Tibial artery (tissue), 4 donors: Measurements from ENCODE around the gene SIGLEC15.
"Not testable (repeated sequence)": the region's sequence is repeated elsewhere in the genome, so short reads cannot be mapped to it uniquely, and the experiment has no call there.

Source experiments
- DNase-seq, 2 donors: peaks; one replicate each; pipeline ENCODE4 v3.0.0-alpha.2; 2019
- H3K27ac ChIP-seq, 2 donors: fragments of 200-600 bp; sonication (generic) in 1 of 2; 1 replicate in 1 of 2; 2 replicates in 1 of 2; pipeline ENCODE4 v1.5.1; 2018 to 2019; ENCODE audit warnings: mild to moderate bottlenecking in 1 of 2
- H3K27me3 ChIP-seq, 2 donors: fragments of 200-600 bp; sonication (generic) in 1 of 2; one replicate each; pipeline versions ENCODE4 v1.5.1 to v1.6.0; 2016 to 2019
- H3K36me3 ChIP-seq, 3 donors: fragments of 200-600 bp; sonication (generic) in 2 of 3; one replicate each; pipeline ENCODE4 v1.5.1; 2016 to 2019; ENCODE audit warnings: mild to moderate bottlenecking in 2 of 3
- H3K4me1 ChIP-seq, 4 donors: fragments of 200-600 bp; sonication (generic) in 2 of 4; 1 replicate in 3 of 4; 2 replicates in 1 of 4; pipeline ENCODE4 v1.5.1; 2016 to 2019
- H3K4me3 ChIP-seq, 2 donors: fragments of 200-600 bp; sonication (generic) in 1 of 2; 1 replicate in 1 of 2; 2 replicates in 1 of 2; pipeline ENCODE4 v1.5.1; 2018 to 2019; ENCODE audit warnings: mild to moderate bottlenecking in 2 of 2
- H3K9me3 ChIP-seq, 3 donors: fragments of 200-600 bp; sonication (generic) in 1 of 3; one replicate each; pipeline ENCODE4 v1.5.1; 2016 to 2019
- CTCF ChIP-seq, 2 experiments: fragments of 200-600 bp in 1 of 2; fragments of 450-650 bp in 1 of 2; IDR thresholded peaks; one replicate each; pipeline ENCODE4 v1.5.1; 2017 to 2019; ENCODE audit warnings: antibody characterized with exemption in 2 of 2, mild to moderate bottlenecking in 1 of 2, moderate library complexity in 1 of 2
- intact Hi-C: fragments of 100-400 bp; cut with DNase I; formaldehyde crosslinking; loops from one replicate; pipeline ENCODE4 v1.15.0; 2023; ENCODE audit warnings: low total_unique reads

SIGLEC15 gene

GRCh38 chr18:45806226-45806625, 19.2 kb upstream of the SIGLEC15 start:
- Histone ChIP-seq H3K4me1 (peaks cover 0 to 25% (median 13%) of the 10 kb centered on the region in 4 donors), H3K9me3 (no peaks in the 10 kb centered on the region), H3K36me3 (no peaks in the 10 kb centered on the region), H3K27ac (no peak overlapping the region), H3K4me3 (no peak overlapping the region), H3K27me3 (no peaks in the 10 kb centered on the region)
- TF ChIP-seq CTCF (IDR thresholded peaks at IDR 0.05) = no peak
- no peak for DNase-seq
- intact Hi-C loops = no loop called here

GRCh38 chr18:45807144-45807543, 18.3 kb upstream of the SIGLEC15 start:
- H3K36me3 ChIP-seq, H3K27ac ChIP-seq, intact Hi-C loops, H3K27me3 ChIP-seq, H3K9me3 ChIP-seq, DNase-seq, H3K4me3 ChIP-seq: not testable (repeated sequence)
- H3K4me1 ChIP-seq = peaks cover 0 to 20% (median 9%) of the 10 kb centered on the region in 4 donors

- DNase-seq, H3K27me3 ChIP-seq, intact Hi-C loops, H3K4me3 ChIP-seq, H3K36me3 ChIP-seq, H3K27ac ChIP-seq, H3K9me3 ChIP-seq, H3K4me1 ChIP-seq: not testable (repeated sequence)
Measured at GRCh38 chr18:45814733-45815132, 10.7 kb upstream of the SIGLEC15 start.

DNA sequence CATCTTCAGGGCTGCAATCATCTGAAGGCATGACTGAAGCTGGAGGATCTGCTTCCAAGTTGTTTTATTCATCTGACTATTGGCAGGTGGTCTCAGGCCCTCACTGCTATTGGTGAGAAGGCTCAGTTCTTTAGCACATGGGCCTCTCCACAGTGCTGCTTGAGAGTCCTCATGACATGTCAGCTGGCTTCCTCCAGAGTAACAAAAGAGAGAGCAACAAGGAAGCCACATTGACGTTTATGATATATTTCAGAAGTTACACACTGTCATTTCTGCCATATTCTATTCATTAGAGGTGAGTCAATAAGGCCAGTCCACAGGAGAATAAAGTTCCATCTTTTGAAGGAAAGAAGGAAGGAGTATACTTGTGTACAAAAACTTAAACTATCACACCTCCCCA, 7.9 kb upstream of the SIGLEC15 start:
- DNase-seq = no peak
- TF ChIP-seq CTCF (IDR thresholded peaks at IDR 0.05) = no peak
- H3K36me3 ChIP-seq = no peaks in the 10 kb centered on the region

GRCh38 chr18:45818765-45819164, 6.7 kb upstream of the SIGLEC15 start:
- H3K27ac ChIP-seq, H3K4me1 ChIP-seq, intact Hi-C loops, H3K27me3 ChIP-seq, H3K9me3 ChIP-seq, DNase-seq, H3K4me3 ChIP-seq, H3K36me3 ChIP-seq: not testable (repeated sequence)

More for the DNA sequence above, 7.9 kb upstream of the SIGLEC15 start:
- no peak overlapping the region for H3K4me3 ChIP-seq
- H3K27me3 ChIP-seq = no peaks in the 10 kb centered on the region
- no peak overlapping the region for H3K27ac ChIP-seq
- H3K4me1 ChIP-seq = no peaks in the 10 kb centered on the region
- intact Hi-C loops = no loop called here
- peaks cover 0 to 4% (median 0%) of the 10 kb centered on the region in 3 donors for H3K9me3 ChIP-seq

- H3K9me3 ChIP-seq = peaks cover 0 to 4% (median 0%) of the 10 kb centered on the region in 3 donors
- H3K36me3 ChIP-seq = no peaks in the 10 kb centered on the region
- intact Hi-C loops = no loop called here
- H3K4me3 ChIP-seq = no peak overlapping the region
- no peaks in the 10 kb centered on the region for H3K4me1 ChIP-seq
- no peak for TF ChIP-seq CTCF (IDR thresholded peaks at IDR 0.05)
- no peak overlapping the region for H3K27ac ChIP-seq
- DNase-seq = no peak
- H3K27me3 ChIP-seq = no peaks in the 10 kb centered on the region
Measured at GRCh38 chr18:45820106-45820745, 5.2 kb upstream of the SIGLEC15 start.

- no peaks in the 10 kb centered on the region for H3K27me3 ChIP-seq
- H3K4me1 ChIP-seq = no peaks in the 10 kb centered on the region
- intact Hi-C loops = no loop called here
- no peak overlapping the region for H3K27ac ChIP-seq
- peaks cover 0 to 4% (median 0%) of the 10 kb centered on the region in 3 donors for H3K9me3 ChIP-seq
- no peaks in the 10 kb centered on the region for H3K36me3 ChIP-seq
- no peak for TF ChIP-seq CTCF (IDR thresholded peaks at IDR 0.05)
- H3K4me3 ChIP-seq = no peak overlapping the region
- DNase-seq = no peak
Measured at GRCh38 chr18:45821026-45821425, 4.4 kb upstream of the SIGLEC15 start.
